Measurements from ENCODE around the gene SH3BP4. TPM values are rescaled to one million over a fixed set of nuclear protein-coding genes. Genes with fewer than 3 reads are reported as not detected.

The SH3BP4 gene
- 9.0 TPM for polyA plus RNA-seq (2012; ENCODE audit: insufficient read depth, insufficient read length, low read depth)

DNA sequence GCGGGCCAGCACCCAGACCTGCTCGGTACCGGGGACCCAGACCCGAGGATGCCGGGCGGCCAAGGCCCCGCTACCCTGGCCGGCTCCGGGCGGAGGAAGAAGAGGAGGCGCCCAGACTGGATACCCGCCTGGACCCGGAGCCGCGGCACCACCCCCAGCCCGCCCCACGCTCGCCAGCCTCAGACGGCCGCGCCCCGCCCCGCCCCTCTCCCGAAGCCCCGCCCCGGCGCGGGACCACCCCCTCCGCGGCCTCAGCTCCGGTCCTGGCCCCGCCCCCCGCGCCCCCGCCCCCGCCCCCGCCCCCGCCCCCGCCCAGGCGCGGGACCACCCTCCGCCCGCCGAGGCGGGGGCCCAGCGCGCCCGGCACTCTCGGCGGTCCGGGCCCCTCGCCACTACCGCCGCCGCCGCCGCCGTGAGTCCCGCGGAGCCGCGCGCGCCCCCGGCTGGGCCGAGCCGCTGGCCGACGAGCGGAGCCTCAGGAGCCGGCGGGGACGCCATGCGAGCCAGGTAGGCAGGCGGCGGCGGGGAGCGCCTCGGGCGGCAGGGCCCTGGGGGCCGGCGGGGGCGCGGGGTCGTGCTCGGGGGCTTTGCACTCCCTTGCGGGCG, at the start of gene SH3BP4:
Gene SH3BP4, plus strand, starts transcription at position 354 of the 606 bp plus-strand sequence. CDS start 82,986 bp downstream, outside the sequence.
- Histone ChIP-seq H3K4me1 (peaks cover 19% of the 10 kb centered on the region), H3K4me3 (ENCODE audit: low read depth, low read length) (peak within 1 kb of the TSS; percentile 81), H3K9me3 (no peaks in the 10 kb centered on the region), H3K27me3 (no peaks in the 10 kb centered on the region), H3K36me3 (no peaks in the 10 kb centered on the region)
- peak; percentile 91 for DNase-seq
- no peak for TF ChIP-seq CTCF (IDR thresholded peaks at IDR 0.05; ENCODE audit: low read depth, low read length)

GRCh38 chr2:234904785-234905184, 47.0 kb upstream of the SH3BP4 start:
- Histone ChIP-seq H3K36me3 (no peaks in the 10 kb centered on the region), H3K4me3 (ENCODE audit: low read depth, low read length) (no peak overlapping the region), H3K27me3 (no peaks in the 10 kb centered on the region), H3K4me1 (peaks cover 3% of the 10 kb centered on the region; the same call in 1 of the 2 replicates), H3K9me3 (no peaks in the 10 kb centered on the region)
- no peak for DNase-seq
- TF ChIP-seq CTCF (IDR thresholded peaks at IDR 0.05; ENCODE audit: low read depth, low read length), result no peak

DNA sequence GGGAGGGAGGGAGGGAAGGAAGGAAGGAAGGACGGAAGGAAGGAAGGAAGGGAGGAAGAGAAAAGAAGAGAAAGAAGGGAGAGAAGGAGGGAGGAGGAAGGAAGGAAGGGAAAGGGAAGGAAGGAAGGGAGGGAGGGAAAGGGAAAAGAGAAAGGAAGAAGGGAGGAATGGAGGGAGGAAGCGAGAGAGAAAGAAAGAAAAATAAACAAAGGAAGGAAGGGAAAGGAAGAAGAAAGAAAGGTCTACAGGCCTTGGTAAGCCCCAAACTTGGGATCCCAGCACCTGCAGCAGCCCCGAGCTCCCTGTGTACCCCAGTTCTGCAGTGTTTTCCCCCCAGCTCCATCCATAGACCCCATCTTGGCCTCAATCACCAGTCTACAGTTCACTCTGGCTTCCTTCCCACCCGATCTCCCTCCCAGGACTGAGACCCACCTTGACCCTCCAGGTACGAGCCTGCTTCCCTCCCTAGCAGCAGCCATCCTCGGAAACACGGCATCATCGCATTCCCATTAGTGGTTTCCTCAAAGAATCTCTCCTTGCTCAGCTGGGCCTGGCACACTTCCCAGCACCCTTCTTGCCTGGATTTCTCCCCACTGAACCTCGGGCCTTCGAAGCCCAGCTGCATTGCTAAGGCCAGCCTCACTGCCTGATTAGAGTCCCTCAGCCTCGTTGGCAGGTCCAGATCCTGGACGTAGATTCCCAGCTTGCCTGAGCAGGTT, 46.1 kb upstream of the SH3BP4 start:
- TF ChIP-seq CTCF (IDR thresholded peaks at IDR 0.05; ENCODE audit: low read depth, low read length), result no peak
- Histone ChIP-seq H3K4me1 (peaks cover 3% of the 10 kb centered on the region; the same call in 1 of the 2 replicates), H3K4me3 (ENCODE audit: low read depth, low read length) (no peak overlapping the region), H3K36me3 (no peaks in the 10 kb centered on the region), H3K9me3 (no peaks in the 10 kb centered on the region), H3K27me3 (no peaks in the 10 kb centered on the region)
- DNase-seq, result no peak

DNA sequence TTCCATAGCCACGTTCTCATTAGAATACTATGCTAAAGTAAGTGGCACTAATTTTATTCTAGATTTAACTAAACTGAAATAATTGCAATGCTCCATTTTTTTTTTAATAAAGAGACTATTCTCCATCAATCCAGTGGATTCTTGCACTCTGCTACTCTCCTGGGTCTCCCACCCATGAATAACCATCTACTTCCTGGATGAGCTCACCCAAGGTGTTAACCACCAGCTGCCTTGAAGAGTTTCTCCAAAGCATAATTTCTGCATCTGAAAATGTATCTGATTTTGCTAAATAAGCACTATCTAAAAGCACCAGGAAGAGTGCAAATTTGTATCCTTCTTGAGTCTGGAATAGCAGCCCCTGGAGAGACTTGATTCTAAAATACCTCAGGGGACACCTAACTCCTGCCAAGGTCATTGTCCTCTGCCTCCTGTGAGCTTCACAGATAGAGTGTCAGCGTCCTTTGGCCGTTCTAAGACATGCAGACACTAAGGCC, 41.6 kb upstream of the SH3BP4 start:
- TF ChIP-seq CTCF (IDR thresholded peaks at IDR 0.05; ENCODE audit: low read depth, low read length), result no peak

GRCh38 chr2:234911271-234911670, 40.5 kb upstream of the SH3BP4 start:
- peak; percentile 36 for DNase-seq
- Histone ChIP-seq H3K9me3 (no peaks in the 10 kb centered on the region), H3K4me3 (ENCODE audit: low read depth, low read length) (no peak overlapping the region), H3K27me3 (no peaks in the 10 kb centered on the region), H3K36me3 (no peaks in the 10 kb centered on the region), H3K4me1 (no peaks in the 10 kb centered on the region)
- TF ChIP-seq CTCF (IDR thresholded peaks at IDR 0.05; ENCODE audit: low read depth, low read length), result no peak

More for the DNA sequence above, 41.6 kb upstream of the SH3BP4 start:
- no peak overlapping the region for H3K4me3 ChIP-seq (ENCODE audit: low read depth, low read length)
- DNase-seq, result no peak
- no peaks in the 10 kb centered on the region for H3K4me1 ChIP-seq
- H3K36me3 ChIP-seq, result no peaks in the 10 kb centered on the region
- H3K9me3 ChIP-seq, result no peaks in the 10 kb centered on the region
- no peaks in the 10 kb centered on the region for H3K27me3 ChIP-seq

DNA sequence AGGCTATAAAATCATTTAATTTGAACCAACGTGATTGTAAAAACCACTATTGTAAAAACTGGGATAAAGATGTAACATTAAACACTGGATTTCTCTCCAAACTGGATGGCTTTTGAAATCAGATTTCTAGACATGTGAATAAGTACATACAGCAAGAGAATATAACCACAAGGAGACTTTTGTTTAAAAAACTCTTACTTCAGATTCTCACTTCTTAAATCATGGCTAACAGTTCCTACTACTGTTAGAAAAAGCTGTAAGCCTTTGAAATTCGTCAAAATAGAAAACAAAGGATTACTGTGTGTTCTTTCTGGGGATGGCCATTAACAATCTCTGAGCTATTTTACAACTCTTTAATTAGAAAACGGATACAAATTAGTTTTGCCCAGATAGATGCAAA, 39.4 kb upstream of the SH3BP4 start:
- Histone ChIP-seq H3K4me1 (no peaks in the 10 kb centered on the region), H3K4me3 (ENCODE audit: low read depth, low read length) (no peak overlapping the region), H3K27me3 (no peaks in the 10 kb centered on the region), H3K9me3 (no peaks in the 10 kb centered on the region), H3K36me3 (no peaks in the 10 kb centered on the region)
- DNase-seq, result no peak
- no peak for TF ChIP-seq CTCF (IDR thresholded peaks at IDR 0.05; ENCODE audit: low read depth, low read length)
